Measurements from ENCODE around the gene PRKD1.
"Not testable (repeated sequence)": the region's sequence is repeated elsewhere in the genome, so short reads cannot be mapped to it uniquely, and the experiment has no call there.

PRKD1 gene

DNA sequence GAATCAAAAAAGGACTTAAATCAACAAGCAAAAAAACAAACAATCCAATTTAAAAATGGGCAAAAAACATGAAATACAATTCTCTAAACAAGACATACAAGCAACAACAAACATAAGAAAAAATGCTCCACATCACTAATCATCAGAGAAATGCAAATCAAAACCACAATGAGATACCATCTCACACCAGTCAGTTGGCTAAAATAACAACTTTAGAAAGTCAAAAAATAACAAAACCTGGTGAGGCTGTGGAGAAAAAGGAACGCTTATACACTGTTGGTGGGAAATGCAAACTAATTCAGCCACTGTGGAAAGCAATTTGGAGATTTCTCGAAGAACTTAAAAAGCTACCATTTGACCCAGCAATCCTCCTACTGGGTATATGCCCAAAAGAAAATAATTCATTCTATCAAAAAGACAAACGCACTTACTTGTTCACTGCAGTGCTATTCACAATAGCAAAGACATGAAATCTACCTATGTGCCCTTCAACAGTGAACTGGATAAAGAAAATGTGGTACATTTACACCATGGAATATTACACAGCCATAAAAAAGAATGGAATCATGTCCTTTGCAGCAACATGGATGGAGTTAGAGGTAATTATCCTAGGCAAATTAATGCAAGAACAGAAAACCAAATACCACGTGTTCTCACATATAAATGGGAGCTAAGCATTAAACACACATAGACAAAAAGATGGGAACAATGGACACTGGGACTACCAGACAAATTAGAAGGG, 26.9 kb downstream of the PRKD1 start:
- DNase-seq (ENCODE audit: low read depth, low spot score), result peak; percentile 70

DNA sequence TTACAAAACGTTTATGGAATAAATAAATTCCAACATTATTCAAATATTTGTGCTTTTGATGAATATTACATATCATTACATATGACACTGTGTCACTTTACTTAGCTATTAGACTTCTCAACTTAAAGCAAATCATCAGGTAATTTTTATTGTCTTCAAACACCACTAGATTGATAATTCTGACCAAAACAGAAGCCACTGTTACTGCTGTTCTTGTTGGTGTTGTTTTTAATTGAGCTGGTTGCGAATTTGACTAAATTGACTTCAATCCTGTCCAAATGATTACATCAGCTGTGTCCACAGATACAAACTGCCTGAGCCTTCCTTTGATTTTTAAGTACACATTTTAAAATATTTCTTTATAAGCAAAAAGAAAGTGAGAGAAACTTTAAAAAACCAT, 29.2 kb downstream of the PRKD1 start:
- DNase-seq (ENCODE audit: low read depth, low spot score), result no peak

DNA sequence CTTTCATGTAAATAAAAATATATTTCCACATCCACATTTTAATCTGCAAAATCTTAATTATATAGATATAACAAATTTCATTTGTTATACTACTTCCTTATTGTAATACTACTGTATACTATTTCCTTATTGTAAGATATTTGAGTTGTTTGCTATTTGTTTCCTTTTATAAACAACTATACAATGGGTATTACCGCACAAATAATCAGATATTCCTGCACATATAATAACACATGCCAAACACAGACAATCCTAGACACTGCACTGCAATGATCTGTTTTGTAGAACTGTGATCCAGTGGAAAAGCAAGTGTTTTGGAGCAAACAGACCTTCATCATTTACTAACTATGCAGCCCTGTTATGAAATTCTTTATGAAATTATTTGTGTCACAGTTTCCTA, 30.5 kb downstream of the PRKD1 start:
- DNase-seq (ENCODE audit: low read depth, low spot score), result no peak

DNA sequence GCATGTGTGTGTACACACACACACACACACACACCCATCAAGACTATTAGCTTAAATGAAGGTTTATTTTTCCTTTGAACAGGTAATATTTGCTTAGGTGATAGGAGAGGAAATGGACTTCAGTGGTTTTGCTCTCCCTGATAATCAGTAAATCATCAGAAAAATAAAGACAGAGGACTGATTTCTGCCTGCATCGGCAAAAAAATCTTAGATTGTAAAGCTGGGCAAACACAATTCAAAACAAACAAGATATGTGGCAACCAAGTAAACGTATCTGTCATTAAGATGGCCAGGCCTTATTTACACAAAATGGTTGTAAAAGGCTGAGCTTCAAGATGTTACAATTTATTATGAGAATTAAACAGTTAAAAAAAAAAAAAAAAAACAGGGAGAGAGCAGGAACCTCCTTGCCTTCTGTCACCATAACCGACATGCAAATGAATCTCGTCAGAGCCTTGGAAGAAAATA, 31.3 kb downstream of the PRKD1 start:
- no peak for DNase-seq (ENCODE audit: low read depth, low spot score)

DNA sequence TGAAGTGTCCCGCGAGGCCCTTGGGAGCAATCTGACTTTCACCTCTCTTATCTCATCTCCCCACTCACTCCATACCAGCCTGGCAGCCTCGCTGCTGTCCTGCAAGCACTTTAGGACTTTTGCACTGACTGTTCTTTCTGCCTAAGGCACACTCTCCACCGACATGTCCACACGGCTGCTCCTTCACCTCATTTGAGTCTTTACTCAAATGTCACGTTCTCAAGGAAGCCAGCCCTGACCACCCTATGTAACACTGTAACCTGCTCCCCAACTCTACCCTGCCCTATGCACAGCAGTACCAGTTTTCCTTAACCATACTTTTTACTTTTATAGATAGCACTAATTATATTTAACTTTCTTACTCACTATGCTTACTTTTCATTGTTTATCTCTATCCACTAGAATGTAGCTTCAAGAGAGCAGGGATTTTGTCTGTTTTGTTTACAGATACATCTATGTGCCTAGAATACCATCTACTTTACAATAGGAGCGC, 32.0 kb downstream of the PRKD1 start:
- DNase-seq (ENCODE audit: low read depth, low spot score), result no peak

DNA sequence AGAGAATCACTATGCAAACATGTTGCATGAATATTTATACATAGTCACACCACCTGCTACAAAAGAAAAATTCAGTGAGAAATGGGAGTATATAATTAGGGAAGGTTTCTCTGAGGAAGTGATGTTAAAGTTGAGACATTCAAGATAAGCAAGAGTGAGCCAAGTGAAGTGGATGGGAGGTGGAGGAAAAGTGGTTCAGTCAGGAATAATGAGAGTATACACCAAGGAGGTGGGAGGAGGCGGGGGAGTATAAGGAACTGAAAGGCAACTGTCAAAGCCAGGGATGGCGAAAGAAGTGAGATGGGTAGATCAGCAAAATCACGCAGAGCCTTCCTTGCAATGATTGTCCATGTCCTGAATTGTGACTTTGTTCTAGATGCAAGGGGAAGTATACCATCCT, 33.7 kb downstream of the PRKD1 start:
- DNase-seq (ENCODE audit: low read depth, low spot score), result no peak

DNA sequence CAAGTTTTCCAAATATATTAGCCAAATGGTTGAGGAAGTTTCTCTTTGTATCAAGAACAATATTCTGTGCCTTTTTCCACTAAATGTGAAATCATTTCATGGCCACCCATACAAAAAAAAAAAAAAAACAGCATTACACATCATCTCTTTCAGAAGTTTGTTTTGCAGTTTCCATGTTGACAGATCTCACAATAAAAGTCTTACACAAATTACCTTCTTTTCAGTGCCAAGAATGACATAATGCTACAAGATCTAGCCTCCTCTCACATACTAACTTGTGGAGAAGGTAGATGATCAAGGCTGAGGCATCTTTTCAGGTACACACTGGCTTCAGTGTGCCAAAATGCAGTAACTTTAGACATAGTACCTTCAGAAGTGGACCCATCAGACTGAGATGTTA, 35.3 kb downstream of the PRKD1 start:
- peak; percentile 38 for DNase-seq (ENCODE audit: low read depth, low spot score)

DNA sequence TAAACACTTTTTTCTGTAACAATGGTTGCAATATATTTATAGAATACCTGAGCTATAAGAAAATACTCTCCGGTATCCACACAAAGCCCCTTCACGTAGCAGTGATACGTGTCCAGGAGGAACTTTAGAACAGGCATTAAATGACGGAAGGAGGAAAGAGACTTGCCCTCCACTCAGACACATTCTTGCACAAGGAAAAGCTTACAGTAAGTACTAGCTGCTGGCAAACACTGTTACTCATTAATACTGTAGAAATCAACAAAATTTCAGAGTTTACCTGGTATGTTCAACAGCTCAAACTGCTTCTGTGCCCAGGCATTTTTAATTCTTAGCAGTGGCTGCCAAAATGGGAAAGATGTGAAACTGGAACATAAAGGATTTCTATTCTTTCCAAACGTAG, 41.7 kb downstream of the PRKD1 start:
- DNase-seq (ENCODE audit: low read depth, low spot score), result no peak

DNA sequence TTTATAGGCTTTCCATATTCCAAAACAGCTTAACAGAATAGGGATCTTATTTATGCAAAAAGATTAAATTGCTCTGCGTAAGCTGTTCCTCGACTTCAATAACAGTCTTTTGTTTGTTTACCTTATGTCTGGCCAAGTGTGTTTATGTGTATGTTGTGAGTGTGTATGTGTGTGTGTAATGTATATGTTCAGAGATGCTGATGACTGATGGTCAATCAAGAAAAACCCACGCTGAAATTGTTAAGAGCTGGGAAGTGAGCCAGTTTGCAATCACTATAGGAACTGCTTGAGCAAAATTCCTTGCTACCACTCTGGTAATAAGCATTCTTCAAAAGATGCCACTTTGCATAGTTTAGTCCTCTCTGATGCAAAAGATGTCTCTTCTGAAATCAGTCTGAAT, 59.6 kb downstream of the PRKD1 start:
- peak; percentile 45 for DNase-seq (ENCODE audit: low read depth, low spot score)

DNA sequence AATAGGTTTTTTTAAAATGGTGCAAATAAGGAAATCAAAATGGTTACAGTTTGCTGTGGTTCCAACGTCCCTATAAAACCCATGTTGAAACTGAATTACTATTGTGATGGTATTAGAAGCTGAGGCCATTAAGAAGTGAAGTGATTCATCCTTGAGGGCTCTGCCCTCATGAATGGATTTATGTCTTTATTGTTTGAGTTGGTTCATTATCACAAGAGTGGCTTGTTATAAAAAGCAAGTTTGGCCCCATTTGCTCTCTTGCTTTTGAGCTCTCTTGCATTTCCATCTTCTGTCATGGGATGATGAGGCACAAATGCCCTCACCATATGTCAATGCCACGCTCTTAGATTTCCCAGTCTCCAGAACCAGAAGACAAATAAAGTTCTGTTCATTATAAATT, 62.3 kb downstream of the PRKD1 start:
- DNase-seq (ENCODE audit: low read depth, low spot score), result peak; percentile 22

DNA sequence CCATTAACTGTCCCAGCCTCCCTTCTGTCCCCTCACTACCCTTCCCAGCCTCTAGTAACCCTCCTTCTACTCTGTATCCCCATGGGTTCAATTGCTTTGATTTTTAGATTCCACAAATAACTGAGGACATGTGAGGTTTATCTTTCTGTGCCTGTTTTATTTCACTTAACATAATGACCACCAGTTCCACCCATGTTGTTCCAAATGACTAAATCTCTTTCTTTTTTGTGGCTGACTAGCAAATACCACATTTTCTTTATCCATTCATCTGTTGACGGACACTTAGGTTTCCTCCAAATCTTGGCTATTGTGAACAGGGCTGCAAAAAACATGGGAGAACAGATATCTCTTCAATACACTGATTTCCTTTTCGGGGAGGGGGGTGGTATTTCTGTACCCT, 65.7 kb downstream of the PRKD1 start:
- DNase-seq (ENCODE audit: low read depth, low spot score), result peak; percentile 56

DNA sequence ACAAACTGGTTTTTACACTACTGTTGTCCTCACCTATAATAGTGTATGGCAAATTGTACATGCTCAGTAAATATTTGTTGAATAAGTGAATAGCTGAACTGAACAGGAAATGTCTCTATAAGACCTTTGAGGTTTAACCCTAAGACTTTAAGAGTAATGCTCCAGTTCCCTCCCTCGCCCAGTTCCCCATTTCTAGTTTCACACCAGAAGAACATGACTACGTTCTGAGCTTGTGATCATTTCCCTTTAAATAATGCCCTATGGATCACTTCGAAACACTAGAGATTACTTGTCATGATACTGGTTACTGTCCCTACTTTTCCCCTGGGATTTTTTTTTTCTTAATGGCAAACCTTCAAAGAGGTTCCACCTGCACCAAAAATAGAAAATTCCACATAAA, 69.3 kb downstream of the PRKD1 start:
- DNase-seq (ENCODE audit: low read depth, low spot score), result no peak

DNA sequence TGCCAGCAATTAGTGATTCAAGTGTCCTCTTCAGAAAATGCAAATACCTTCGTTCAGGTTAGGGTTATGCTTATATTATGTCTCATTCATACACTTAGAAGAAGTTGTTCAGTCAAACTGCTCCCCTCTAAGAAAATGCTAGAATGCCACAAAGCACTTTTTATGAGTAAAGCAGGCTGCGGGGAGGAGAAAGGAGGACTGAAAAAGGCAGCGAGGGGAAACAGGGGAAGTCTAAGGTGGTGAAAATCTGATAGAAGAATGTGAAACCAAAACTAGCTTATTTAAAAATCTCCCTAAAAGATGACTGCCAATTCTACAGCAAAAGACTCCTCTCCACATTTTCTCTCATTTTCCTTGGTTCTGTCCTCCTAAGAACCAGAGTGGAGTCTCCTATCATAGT, 70.1 kb downstream of the PRKD1 start:
- DNase-seq (ENCODE audit: low read depth, low spot score), result no peak

DNA sequence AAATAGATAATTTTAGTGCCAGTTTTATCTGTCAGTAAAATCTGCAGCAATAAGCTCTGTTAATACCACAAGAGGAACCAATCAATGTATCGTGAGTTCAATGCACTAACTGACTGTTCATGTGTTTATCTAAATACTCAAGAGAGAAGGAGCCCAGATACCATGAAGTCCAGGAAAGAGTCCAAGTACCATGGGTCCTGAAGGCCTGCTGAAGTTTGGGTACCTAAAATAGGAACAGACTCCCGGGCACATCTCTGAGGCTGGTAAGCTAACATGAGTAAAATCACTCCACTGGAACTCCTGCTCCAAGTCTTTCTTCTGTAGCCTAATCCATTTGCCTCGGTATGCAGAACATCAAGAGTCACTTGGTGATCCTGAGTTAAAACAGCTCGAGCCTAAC, 71.1 kb downstream of the PRKD1 start:
- DNase-seq (ENCODE audit: low read depth, low spot score), result no peak

DNA sequence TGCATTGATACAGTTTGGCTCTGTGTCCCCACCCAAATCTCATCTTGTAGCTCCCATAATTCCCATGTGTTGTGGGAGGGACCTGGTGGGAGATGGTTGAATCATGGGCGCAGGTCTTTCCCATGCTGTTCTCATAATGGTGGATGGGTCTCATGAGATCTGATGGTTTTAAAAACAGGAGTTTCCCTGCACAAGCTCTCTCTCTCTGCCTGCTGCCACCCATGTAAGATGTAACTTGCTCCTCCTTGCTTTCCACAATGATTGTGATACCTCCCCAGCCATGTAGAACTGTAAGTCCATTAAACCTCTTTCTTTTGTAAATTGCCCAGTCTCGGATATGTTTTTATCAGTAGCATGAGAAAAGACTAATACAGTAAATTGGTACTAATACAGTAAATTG, 74.0 kb downstream of the PRKD1 start:
- not testable (repeated sequence) for DNase-seq (ENCODE audit: low read depth, low spot score)

DNA sequence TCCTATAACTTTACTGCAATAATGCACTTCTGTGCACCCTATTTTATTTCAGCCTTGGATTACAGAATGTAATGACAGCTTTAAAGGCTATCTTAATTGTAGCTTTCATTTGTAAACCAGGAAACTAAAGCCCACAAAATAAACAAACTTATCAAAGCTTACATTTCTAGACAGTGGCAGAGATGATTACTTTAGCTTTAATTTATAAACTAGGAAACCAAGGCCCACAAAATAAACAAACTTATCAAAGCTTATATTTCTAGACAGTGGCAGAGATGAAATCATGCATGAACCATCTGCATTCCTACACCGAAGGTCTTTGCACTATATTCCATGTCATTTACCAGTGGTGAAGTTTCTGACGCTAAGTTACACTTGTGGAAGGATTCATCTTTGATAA, 74.4 kb downstream of the PRKD1 start:
- DNase-seq (ENCODE audit: low read depth, low spot score), result peak; percentile 16

DNA sequence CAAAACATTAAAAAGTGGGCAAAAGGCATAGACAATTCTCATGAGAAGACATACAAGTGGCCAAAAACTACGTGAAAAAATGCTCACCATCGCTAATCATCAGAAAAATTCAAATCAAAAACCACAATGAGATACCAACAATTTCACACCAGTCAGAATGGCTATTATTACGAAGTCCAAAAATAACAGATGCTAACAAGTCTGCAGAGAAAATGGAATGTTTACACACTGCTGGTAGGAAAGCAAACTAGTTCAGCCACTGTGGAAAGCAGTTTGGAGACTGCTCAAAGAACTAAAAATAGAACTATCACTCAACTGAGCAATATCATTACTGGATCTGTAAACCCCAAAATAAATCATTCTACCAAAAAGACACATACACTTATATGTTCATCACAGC, 76.2 kb downstream of the PRKD1 start:
- peak; percentile 82 for DNase-seq (ENCODE audit: low read depth, low spot score)

DNA sequence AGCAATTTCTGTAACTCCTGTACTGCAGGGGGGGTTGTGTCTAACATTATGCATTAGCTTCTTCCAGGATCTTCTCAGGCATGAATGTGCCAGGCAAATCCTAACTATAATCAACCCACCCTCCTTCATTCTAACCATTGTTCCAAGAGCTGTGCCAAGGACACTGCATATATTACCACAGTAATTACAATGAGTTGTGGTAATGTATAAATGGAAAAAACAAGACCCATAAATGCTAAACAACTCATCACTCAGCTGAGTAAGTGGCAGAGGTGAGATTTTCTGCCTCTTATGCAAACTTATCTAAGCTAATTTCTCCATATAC, 80.6 kb downstream of the PRKD1 start:
- no peak for DNase-seq (ENCODE audit: low read depth, low spot score)

DNA sequence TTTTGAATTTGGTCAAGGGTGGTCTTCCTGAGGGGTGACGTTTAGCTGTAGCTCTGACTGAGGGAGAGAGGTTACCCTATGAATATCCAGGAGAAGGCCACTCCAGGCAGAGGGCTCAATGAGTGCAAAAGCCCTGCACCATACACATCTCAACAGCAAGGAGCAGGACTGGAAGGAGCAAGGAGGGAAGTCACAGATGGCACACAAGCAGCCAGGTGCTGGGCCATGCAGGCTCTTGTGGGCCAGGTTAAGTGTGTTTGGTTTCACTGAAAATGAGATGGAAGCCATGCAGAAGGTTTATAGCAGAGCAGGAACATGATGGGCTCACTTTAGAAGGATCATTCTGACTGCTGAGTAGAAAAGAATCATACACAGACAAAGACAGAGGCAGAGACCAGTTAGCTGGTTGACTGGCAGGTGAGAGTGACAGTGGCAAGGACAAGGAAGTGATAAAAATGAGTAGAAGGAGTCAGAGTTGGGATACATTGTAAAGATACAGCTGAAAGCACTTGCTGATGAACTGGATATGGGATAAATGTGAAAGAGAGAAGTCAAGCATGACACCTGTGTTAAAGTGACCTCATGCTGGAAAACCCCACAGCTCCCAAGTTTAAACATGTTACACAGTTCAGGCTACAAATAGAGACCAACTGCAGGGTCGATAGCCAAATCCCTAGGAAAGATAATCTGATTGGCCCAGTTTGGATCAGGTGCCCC, 81.2 kb downstream of the PRKD1 start:
- peak; percentile 21 for DNase-seq (ENCODE audit: low read depth, low spot score)

DNA sequence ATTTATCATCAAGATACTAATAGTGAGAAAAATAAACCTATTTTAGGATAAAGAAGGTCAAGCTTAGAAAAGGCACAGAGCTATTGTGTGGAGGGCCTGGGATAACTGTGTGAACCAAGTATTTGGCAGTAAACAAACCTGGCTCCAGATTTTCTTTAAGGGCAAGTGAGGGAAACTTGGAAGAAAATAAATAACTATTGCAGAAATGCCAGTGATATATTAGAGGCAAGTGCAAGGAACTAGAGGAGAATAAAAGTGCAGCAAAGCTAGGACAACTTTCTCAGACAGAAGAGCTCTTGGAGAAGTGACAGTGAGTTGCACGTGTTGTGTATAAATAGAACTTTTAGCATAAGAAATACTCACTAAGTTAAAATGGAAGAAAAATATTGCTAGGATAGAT, 83.7 kb downstream of the PRKD1 start:
- no peak for DNase-seq (ENCODE audit: low read depth, low spot score)

DNA sequence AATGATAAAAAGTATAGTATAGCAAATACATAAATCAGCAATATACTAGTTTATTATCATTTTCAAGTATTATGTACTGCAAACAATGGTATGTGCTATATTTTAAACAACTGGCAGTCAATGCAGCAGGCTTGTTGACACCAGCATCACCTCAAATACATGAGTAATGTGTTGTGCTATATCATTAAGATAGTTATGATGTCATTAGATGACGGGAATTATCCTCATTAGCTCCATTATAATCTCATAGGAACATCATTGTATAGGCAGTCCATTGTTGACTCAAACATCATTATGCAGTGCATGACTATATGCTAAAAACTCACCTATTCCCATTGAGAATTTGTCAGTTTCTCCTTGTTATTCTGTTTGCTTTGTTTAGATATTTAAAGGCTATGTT, 85.4 kb downstream of the PRKD1 start:
- DNase-seq (ENCODE audit: low read depth, low spot score), result no peak

DNA sequence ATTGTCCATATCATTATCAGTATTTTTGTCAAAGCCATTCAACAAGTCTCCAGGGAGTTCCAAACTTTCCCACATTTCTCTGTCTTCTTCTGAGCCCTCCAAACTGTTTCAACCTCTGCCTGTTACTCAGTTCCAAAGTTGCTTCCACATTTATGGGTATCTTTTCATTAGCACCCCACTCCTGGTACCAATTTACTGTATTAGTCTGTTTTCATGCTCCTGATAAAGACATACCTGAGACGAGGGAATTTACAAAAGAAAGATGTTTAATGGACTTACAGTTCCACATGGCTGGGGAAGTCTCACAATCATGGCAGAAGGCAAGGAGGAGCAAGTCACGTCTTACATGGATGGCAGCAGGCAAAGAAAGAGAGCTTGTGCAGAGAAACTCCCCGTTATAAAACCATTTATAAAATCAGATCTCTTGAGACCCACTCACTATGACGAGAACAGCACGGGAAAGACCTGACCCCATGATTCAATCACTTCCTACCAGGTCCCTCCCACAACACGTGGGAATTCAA, 87.2 kb downstream of the PRKD1 start:
- DNase-seq (ENCODE audit: low read depth, low spot score), result not testable (repeated sequence)

DNA sequence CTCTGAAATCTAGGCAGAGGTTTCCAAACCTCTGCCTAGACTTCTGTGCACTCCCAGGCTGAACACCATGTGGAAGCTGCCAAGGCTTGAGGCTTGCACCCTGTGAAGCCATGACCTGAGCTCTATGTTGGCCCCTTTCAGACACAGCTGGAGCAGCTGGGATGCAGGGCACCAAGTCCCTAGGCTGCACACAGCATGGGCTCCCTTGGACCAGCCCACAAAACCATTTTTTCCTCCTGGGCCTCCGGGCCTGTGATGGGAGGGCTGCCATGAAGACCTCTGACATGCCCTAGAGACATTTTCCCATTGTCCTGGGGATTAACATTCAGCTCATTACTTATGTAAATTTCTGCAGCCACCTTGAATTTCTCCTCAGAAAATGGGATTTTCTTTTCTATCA, 88.0 kb downstream of the PRKD1 start:
- not testable (repeated sequence) for DNase-seq (ENCODE audit: low read depth, low spot score)
